HepG2 (cell line): Measurements from ENCODE around the gene GMEB1. TPM values are rescaled to one million over a fixed set of nuclear protein-coding genes. Genes with fewer than 3 reads are reported as not detected.

Source experiments
- CBX2 ChIP-seq, 2 experiments: fragments of 200-600 bp in 1 of 2; sonication (generic); formaldehyde crosslinking in 1 of 2; IDR thresholded peaks; 2 replicates each; pipeline versions ENCODE4 v1.7.0 to v1.8.1; 2018 to 2022; ENCODE audit warnings: low read depth in 2 of 2, low read length in 1 of 2, mild to moderate bottlenecking in 1 of 2, missing genetic modification reagents in 1 of 2
- ELF1 ChIP-seq: sonication (generic); formaldehyde crosslinking; IDR thresholded peaks from 2 replicates; pipeline ENCODE4 v1.4.0; 2020; ENCODE audit warnings: missing genetic modification reagents
- HDAC6 ChIP-seq: fragments of 200-600 bp; sonication (generic); IDR thresholded peaks from 2 replicates; pipeline ENCODE4 v1.7.0; 2017; ENCODE audit warnings: mild to moderate bottlenecking, antibody characterized with exemption, low read length, low read depth
- HES4 ChIP-seq: sonication (generic); formaldehyde crosslinking; IDR thresholded peaks from 2 replicates; pipeline ENCODE4 v1.9.0; 2021; ENCODE audit warnings: mild to moderate bottlenecking, missing genetic modification reagents, borderline replicate concordance
- HNRNPLL ChIP-seq: fragments of 200-400 bp; formaldehyde crosslinking; IDR thresholded peaks from 2 replicates; pipeline ENCODE4 v1.6.1; 2017; ENCODE audit warnings: mild to moderate bottlenecking, low read depth, low read length; ENCODE audit not compliant: poor library complexity, severe bottlenecking
- PTBP1 ChIP-seq: fragments of 200-400 bp; formaldehyde crosslinking; IDR thresholded peaks from 2 replicates; pipeline ENCODE4 v1.6.1; 2018; ENCODE audit warnings: low read length, low read depth; ENCODE audit not compliant: poor library complexity, severe bottlenecking
- SNAPC2 ChIP-seq: sonication (generic); formaldehyde crosslinking; IDR thresholded peaks from 2 replicates; pipeline ENCODE4 v1.8.1; 2022; ENCODE audit warnings: mild to moderate bottlenecking, missing genetic modification reagents
- SSRP1 ChIP-seq: IDR thresholded peaks from 2 replicates; pipeline ENCODE4 v1.6.1; 2016; ENCODE audit warnings: control low read depth
- YEATS4 ChIP-seq: sonication (generic); formaldehyde crosslinking; IDR thresholded peaks from 2 replicates; pipeline ENCODE4 v1.4.0; 2020; ENCODE audit warnings: missing genetic modification reagents, borderline replicate concordance
- ZBTB21 ChIP-seq: sonication (generic); formaldehyde crosslinking; IDR thresholded peaks from 2 replicates; pipeline ENCODE4 v1.4.0; 2020; ENCODE audit warnings: missing genetic modification reagents
- ZFP90 ChIP-seq: sonication (generic); formaldehyde crosslinking; IDR thresholded peaks from 2 replicates; pipeline ENCODE4 v1.8.0; 2022; ENCODE audit warnings: missing genetic modification reagents, mild to moderate bottlenecking, inconsistent platforms, borderline replicate concordance
- ZNF160 ChIP-seq: sonication (generic); formaldehyde crosslinking; IDR thresholded peaks from 2 replicates; pipeline ENCODE4 v1.8.0; 2022; ENCODE audit warnings: mild to moderate bottlenecking, inconsistent platforms, missing genetic modification reagents
- ZNF33A ChIP-seq: sonication (generic); formaldehyde crosslinking; IDR thresholded peaks from 2 replicates; pipeline ENCODE4 v1.5.1; 2020; ENCODE audit warnings: missing genetic modification reagents, mild to moderate bottlenecking, moderate library complexity, borderline replicate concordance
- ZNF570 ChIP-seq: sonication (generic); formaldehyde crosslinking; IDR thresholded peaks from 2 replicates; pipeline ENCODE4 v1.4.0; 2020; ENCODE audit warnings: mild to moderate bottlenecking, missing genetic modification reagents, borderline replicate concordance
- ZNF605 ChIP-seq: sonication (generic); formaldehyde crosslinking; IDR thresholded peaks from 2 replicates; pipeline ENCODE4 v1.8.0; 2022; ENCODE audit warnings: mild to moderate bottlenecking, missing genetic modification reagents
- polyA plus RNA-seq, 8 experiments: library from polyadenylated mRNA; depleted of rRNA in 3 of 8; stranded (reverse) in 7 of 8; unstranded in 1 of 8; fragments of >200 nt; fragmentation: Illumina TruSeq in 4 of 8; extraction: Trizol in 4 of 8; gene quantifications; 2 replicates each; pipeline versions ENCODE4 v1.2.1 to v1.2.3, GENCODE V29; 2011 to 2016; ENCODE audit warnings: low read depth in 4 of 8, missing spikeins in 1 of 8, mixed read lengths in 1 of 8; ENCODE audit not compliant: insufficient read depth in 1 of 8
- total RNA-seq, 5 experiments: library from RNA; depleted of rRNA; stranded (reverse); fragments of >200 nt; fragmentation: Illumina TruSeq; extraction: Trizol; gene quantifications; 2 replicates each; pipeline ENCODE4 v1.2.3, GENCODE V29; 2016; ENCODE audit warnings: low read depth in 1 of 5
- TF ChIP-seq, protein P1 (sequence below): sonication (generic); formaldehyde crosslinking; IDR thresholded peaks from 2 replicates; pipeline ENCODE4 v1.4.0; 2020; ENCODE audit warnings: mild to moderate bottlenecking, low read depth, missing genetic modification reagents
- TF ChIP-seq, protein P2 (sequence below): sonication (generic); formaldehyde crosslinking; IDR thresholded peaks from 2 replicates; pipeline ENCODE4 v1.8.0; 2022; ENCODE audit warnings: mild to moderate bottlenecking, missing genetic modification reagents, moderate library complexity
- TF ChIP-seq, protein P3 (sequence below): sonication (generic); formaldehyde crosslinking; IDR thresholded peaks from 2 replicates; pipeline ENCODE4 v1.4.0; 2020; ENCODE audit warnings: missing genetic modification reagents
- TF ChIP-seq, protein P4 (sequence below): sonication (generic); formaldehyde crosslinking; IDR thresholded peaks from 2 replicates; pipeline ENCODE4 v1.4.0; 2020; ENCODE audit warnings: missing genetic modification reagents; ENCODE audit errors: not compliant biosample characterization

The GMEB1 gene
- total and polyA plus RNA-seq, 2 of the 13 experiments (the other 11 are each of a cell fraction or from before 2014, with no cell fraction given) = 3.0 to 6.0 TPM

DNA sequence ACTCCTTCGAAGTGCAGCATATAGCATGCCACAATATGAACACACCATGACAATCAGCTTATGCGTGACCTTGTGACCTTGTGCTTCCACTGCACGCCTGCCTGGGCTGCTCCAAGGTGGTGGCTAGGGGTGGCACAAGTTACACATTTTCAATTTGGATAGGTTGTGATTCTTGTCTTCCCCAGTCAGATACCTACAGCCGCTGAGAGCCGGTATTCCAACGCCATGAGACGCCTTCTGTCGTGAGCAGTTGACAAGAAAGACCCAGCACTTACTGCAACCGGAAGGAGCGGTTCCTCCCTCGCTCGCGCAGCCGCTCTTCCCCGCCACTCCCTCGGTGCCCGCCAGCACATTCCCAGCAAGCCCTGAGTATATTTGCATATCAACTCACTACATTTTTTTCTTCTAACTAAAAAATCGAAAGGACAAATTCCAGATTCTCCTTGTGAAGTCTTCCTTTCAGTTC, 20.5 kb upstream of the GMEB1 start (continued):
- TF ChIP-seq, protein P1, sequence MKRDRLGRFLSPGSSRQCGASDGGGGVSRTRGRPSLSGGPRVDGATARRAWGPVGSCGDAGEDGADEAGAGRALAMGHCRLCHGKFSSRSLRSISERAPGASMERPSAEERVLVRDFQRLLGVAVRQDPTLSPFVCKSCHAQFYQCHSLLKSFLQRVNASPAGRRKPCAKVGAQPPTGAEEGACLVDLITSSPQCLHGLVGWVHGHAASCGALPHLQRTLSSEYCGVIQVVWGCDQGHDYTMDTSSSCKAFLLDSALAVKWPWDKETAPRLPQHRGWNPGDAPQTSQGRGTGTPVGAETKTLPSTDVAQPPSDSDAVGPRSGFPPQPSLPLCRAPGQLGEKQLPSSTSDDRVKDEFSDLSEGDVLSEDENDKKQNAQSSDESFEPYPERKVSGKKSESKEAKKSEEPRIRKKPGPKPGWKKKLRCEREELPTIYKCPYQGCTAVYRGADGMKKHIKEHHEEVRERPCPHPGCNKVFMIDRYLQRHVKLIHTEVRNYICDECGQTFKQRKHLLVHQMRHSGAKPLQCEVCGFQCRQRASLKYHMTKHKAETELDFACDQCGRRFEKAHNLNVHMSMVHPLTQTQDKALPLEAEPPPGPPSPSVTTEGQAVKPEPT (CRISPR knock-in tag) = no peak
- no peak for TF ChIP-seq SSRP1
- TF ChIP-seq, protein P2, sequence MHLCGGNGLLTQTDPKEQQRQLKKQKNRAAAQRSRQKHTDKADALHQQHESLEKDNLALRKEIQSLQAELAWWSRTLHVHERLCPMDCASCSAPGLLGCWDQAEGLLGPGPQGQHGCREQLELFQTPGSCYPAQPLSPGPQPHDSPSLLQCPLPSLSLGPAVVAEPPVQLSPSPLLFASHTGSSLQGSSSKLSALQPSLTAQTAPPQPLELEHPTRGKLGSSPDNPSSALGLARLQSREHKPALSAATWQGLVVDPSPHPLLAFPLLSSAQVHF = peak; percentile 0; the same call in 1 of the 2 replicates
- no peak for TF ChIP-seq HES4
- TF ChIP-seq ZNF33A (CRISPR knock-in tag) = no peak
- no peak for TF ChIP-seq SNAPC2
- no peak for TF ChIP-seq ZNF570 (CRISPR knock-in tag)
- no peak for TF ChIP-seq HDAC6
- TF ChIP-seq PTBP1 = no peak
- TF ChIP-seq CBX2 (IDR thresholded peaks at IDR 0.05; ENCODE audit: low read depth, low read length) = no peak
- no peak for TF ChIP-seq CBX2 (CRISPR knock-in tag; IDR thresholded peaks at IDR 0.05; ENCODE audit: low read depth)
- TF ChIP-seq ZBTB21 (CRISPR knock-in tag) = no peak
- TF ChIP-seq, protein P3, sequence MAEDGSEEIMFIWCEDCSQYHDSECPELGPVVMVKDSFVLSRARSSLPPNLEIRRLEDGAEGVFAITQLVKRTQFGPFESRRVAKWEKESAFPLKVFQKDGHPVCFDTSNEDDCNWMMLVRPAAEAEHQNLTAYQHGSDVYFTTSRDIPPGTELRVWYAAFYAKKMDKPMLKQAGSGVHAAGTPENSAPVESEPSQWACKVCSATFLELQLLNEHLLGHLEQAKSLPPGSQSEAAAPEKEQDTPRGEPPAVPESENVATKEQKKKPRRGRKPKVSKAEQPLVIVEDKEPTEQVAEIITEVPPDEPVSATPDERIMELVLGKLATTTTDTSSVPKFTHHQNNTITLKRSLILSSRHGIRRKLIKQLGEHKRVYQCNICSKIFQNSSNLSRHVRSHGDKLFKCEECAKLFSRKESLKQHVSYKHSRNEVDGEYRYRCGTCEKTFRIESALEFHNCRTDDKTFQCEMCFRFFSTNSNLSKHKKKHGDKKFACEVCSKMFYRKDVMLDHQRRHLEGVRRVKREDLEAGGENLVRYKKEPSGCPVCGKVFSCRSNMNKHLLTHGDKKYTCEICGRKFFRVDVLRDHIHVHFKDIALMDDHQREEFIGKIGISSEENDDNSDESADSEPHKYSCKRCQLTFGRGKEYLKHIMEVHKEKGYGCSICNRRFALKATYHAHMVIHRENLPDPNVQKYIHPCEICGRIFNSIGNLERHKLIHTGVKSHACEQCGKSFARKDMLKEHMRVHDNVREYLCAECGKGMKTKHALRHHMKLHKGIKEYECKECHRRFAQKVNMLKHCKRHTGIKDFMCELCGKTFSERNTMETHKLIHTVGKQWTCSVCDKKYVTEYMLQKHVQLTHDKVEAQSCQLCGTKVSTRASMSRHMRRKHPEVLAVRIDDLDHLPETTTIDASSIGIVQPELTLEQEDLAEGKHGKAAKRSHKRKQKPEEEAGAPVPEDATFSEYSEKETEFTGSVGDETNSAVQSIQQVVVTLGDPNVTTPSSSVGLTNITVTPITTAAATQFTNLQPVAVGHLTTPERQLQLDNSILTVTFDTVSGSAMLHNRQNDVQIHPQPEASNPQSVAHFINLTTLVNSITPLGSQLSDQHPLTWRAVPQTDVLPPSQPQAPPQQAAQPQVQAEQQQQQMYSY = no peak
- no peak for TF ChIP-seq ZNF160 (CRISPR knock-in tag)
- peak; percentile 64 for TF ChIP-seq HNRNPLL
- TF ChIP-seq, protein P4, sequence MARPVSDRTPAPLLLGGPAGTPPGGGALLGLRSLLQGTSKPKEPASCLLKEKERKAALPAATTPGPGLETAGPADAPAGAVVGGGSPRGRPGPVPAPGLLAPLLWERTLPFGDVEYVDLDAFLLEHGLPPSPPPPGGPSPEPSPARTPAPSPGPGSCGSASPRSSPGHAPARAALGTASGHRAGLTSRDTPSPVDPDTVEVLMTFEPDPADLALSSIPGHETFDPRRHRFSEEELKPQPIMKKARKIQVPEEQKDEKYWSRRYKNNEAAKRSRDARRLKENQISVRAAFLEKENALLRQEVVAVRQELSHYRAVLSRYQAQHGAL = no peak
- no peak for TF ChIP-seq ZFP90 (CRISPR knock-in tag)
- TF ChIP-seq ZNF605 (CRISPR knock-in tag) = no peak
- peak; percentile 79 for TF ChIP-seq ELF1 (CRISPR knock-in tag)
- TF ChIP-seq YEATS4 = no peak
